Measurements from ENCODE around the gene LAIR1.
"Not testable (repeated sequence)": the region's sequence is repeated elsewhere in the genome, so short reads cannot be mapped to it uniquely, and the experiment has no call there.

- not testable (repeated sequence) for TF ChIP-seq EZH2 (IDR thresholded peaks at IDR 0.05; ENCODE audit: borderline replicate concordance, low read length); CTCF (conservative IDR thresholded peaks at IDR 0.05 in 1 of 2, IDR thresholded peaks at IDR 0.05 in 1 of 2; ENCODE audit: extremely low read depth in 1 of 2, insufficient read depth in 1 of 2, low read depth in 1 of 2, low read length in 2 of 2)
These were observed 10.6 kb upstream of the LAIR1 start for GRCh38 chr19:54375181-54375938.

Measured in mammary epithelial cell (primary cell).